ENCODE results near the gene OR6C68.

GRCh38 chr12:55443776-55444175 is 48.4 kb upstream of the OR6C68 start, which contains the start of gene OR6C2:
- TF ChIP-seq CTCF (IDR thresholded peaks at IDR 0.05; ENCODE audit: low read depth, low read length) (no peak), EZH2phosphoT487 (IDR thresholded peaks at IDR 0.05; ENCODE audit: low read depth) (no peak)

Data from OCI-LY3 (cell line).